ENCODE measurements around the gene ADAMTS12. TPM values are rescaled to one million over a fixed set of nuclear protein-coding genes. Genes with fewer than 3 reads are reported as not detected.

ADAMTS12 gene
- total and polyA plus RNA-seq, 9 of the 15 experiments (the other 6 are each of a cell fraction or from before 2014, with no cell fraction given) = 0.11 TPM; not detected in 8

DNA sequence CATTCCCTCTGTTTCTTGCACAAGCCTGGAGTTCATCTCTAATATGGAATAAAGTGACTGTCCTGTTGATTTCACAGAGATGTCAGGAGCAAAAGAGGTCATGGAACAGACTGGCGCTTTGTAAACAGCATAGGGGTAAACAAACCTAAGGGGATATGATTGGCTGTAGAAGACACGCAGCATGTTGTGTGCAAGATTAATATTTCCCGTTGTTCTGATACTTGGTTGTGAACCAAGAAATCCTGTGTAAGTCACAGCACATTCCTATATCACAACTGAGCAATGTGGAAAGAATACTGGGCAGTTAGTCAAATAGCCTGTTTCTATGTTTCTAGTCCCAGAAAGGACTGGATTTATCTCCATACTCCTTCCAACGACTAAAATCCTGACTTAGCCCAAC is 3.2 kb downstream of the ADAMTS12 start (continued):
- TF ChIP-seq, protein P1, sequence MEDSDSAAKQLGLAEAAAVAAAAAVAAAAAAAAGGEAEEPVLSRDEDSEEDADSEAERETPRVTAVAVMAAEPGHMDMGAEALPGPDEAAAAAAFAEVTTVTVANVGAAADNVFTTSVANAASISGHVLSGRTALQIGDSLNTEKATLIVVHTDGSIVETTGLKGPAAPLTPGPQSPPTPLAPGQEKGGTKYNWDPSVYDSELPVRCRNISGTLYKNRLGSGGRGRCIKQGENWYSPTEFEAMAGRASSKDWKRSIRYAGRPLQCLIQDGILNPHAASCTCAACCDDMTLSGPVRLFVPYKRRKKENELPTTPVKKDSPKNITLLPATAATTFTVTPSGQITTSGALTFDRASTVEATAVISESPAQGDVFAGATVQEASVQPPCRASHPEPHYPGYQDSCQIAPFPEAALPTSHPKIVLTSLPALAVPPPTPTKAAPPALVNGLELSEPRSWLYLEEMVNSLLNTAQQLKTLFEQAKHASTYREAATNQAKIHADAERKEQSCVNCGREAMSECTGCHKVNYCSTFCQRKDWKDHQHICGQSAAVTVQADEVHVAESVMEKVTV (CRISPR knock-in tag; IDR thresholded peaks at IDR 0.05) = no peak
- TF ChIP-seq ZNF384 (IDR thresholded peaks at IDR 0.05; ENCODE audit: low read depth, low read length) = no peak
- no peak for TF ChIP-seq RBM25 (IDR thresholded peaks at IDR 0.05; ENCODE audit: low read depth, low read length, severe bottlenecking)
- TF ChIP-seq ZNF133 (CRISPR knock-in tag; IDR thresholded peaks at IDR 0.05) = no peak
- no peak for TF ChIP-seq PTRF (tag; IDR thresholded peaks at IDR 0.05)

DNA sequence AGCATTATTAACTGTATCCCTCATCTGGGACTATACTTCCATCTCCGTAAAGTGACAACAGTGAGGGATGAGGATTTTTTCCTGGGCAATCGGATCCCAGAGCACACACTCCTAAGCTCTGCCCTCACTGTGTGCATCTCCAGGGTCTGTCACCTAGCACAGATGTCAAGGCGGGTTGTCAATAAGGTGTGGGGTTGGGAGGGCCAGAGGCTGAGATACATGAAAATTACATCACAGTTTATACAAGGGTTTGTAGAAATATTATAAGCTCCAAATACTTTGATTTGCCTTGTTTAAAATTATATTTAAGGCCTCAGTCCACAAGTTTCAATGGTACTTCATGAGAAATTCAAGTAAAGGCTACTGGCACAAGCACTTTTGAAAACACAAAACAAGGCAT is 4.5 kb downstream of the ADAMTS12 start:
- Histone ChIP-seq H3K27me3 (ENCODE audit: control insufficient read depth in 2 of 2, insufficient read depth in 2 of 2, low read length in 2 of 2) (peaks cover 18 to 20% of the 10 kb centered on the region in 2 experiments), H3K79me2 (ENCODE audit: control insufficient read depth, insufficient read depth, low read length) (no peaks in the 10 kb centered on the region), H4K20me1 (replicated peaks; ENCODE audit: control insufficient read depth, insufficient read depth, low read length) (no peaks in the 10 kb centered on the region), H3K4me1 (replicated peaks in 1 of 2; ENCODE audit: control insufficient read depth in 2 of 2, insufficient read depth in 2 of 2, low read length in 2 of 2) (no peaks in the 10 kb centered on the region), H3K9ac (ENCODE audit: insufficient read depth in 1 of 2, low read depth in 2 of 2, low read length in 2 of 2) (no peak overlapping the region), H3K9me1 (ENCODE audit: control insufficient read depth, insufficient read depth, low read length) (no peaks in the 10 kb centered on the region), H3K9me3 (replicated peaks; ENCODE audit: control insufficient read depth, insufficient read depth, low read depth, low read length) (no peaks in the 10 kb centered on the region), H3K27ac (ENCODE audit: extremely low read depth, low read depth, low read length) (no peak overlapping the region), H3K4me3 (no peak overlapping the region), H3K36me3 (ENCODE audit: control insufficient read depth, insufficient read depth, low read length) (no peaks in the 10 kb centered on the region), H2AFZ (ENCODE audit: low read depth, low read length) (no peak overlapping the region), H3K4me2 (ENCODE audit: insufficient read depth, low read length) (no peak overlapping the region)
- FAIRE-seq (no peak), DNase-seq (ENCODE audit: extremely low read depth in 1 of 4, low spot score in 3 of 4) (no peak), ATAC-seq (no peak)
- no TSS peak for BruUV-seq (replicated peaks)
- ChIA-PET CTCF (ENCODE audit: low intra/inter-chr PET ratio) (no interaction called here), POLR2A (no interaction called here)
- intact Hi-C loops (cut with micrococcal nuclease) = no loop called here
- in situ Hi-C loops (cut with MboI) = no loop called here
- WGBS (ENCODE audit: insufficient coverage, low coverage, missing lambda C conversion rate) = 0% methylated on average over 3 of the region's 3 CpGs
- TF ChIP-seq, protein P2, sequence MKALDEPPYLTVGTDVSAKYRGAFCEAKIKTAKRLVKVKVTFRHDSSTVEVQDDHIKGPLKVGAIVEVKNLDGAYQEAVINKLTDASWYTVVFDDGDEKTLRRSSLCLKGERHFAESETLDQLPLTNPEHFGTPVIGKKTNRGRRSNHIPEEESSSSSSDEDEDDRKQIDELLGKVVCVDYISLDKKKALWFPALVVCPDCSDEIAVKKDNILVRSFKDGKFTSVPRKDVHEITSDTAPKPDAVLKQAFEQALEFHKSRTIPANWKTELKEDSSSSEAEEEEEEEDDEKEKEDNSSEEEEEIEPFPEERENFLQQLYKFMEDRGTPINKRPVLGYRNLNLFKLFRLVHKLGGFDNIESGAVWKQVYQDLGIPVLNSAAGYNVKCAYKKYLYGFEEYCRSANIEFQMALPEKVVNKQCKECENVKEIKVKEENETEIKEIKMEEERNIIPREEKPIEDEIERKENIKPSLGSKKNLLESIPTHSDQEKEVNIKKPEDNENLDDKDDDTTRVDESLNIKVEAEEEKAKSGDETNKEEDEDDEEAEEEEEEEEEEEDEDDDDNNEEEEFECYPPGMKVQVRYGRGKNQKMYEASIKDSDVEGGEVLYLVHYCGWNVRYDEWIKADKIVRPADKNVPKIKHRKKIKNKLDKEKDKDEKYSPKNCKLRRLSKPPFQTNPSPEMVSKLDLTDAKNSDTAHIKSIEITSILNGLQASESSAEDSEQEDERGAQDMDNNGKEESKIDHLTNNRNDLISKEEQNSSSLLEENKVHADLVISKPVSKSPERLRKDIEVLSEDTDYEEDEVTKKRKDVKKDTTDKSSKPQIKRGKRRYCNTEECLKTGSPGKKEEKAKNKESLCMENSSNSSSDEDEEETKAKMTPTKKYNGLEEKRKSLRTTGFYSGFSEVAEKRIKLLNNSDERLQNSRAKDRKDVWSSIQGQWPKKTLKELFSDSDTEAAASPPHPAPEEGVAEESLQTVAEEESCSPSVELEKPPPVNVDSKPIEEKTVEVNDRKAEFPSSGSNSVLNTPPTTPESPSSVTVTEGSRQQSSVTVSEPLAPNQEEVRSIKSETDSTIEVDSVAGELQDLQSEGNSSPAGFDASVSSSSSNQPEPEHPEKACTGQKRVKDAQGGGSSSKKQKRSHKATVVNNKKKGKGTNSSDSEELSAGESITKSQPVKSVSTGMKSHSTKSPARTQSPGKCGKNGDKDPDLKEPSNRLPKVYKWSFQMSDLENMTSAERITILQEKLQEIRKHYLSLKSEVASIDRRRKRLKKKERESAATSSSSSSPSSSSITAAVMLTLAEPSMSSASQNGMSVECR (CRISPR knock-in tag; IDR thresholded peaks at IDR 0.05) = no peak
- TF ChIP-seq, protein P3, sequence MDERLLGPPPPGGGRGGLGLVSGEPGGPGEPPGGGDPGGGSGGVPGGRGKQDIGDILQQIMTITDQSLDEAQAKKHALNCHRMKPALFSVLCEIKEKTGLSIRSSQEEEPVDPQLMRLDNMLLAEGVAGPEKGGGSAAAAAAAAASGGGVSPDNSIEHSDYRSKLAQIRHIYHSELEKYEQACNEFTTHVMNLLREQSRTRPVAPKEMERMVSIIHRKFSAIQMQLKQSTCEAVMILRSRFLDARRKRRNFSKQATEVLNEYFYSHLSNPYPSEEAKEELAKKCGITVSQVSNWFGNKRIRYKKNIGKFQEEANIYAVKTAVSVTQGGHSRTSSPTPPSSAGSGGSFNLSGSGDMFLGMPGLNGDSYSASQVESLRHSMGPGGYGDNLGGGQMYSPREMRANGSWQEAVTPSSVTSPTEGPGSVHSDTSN (CRISPR knock-in tag; IDR thresholded peaks at IDR 0.05; ENCODE audit: low read depth) = no peak
- TF ChIP-seq, protein P3 (tag; conservative IDR thresholded peaks at IDR 0.05; ENCODE audit: low read depth) = no peak
